Kidney (tissue), 14 donors: Measurements from ENCODE around the gene CHERP. TPM values are rescaled to one million over a fixed set of nuclear protein-coding genes. Genes with fewer than 3 reads are reported as not detected.

ENCODE experiments used
- DNase-seq, 5 donors: peaks; one replicate each; pipeline ENCODE4 v3.0.0-alpha.2; 2013 to 2020
- FAIRE-seq: peaks from 2 replicates; lab custom pipeline; 2012; peaks lifted over from hg19 to GRCh38; lab: Jason Lieb, UNC
- H3K27ac ChIP-seq, 2 donors: one replicate each; pipeline ENCODE4 v1.7.0; 2013; ENCODE audit warnings: low read depth in 2 of 2, low read length in 2 of 2, inconsistent platforms in 1 of 2
- H3K27me3 ChIP-seq: one replicate; pipeline ENCODE4 v1.7.1; 2013; ENCODE audit warnings: low read length, inconsistent platforms; ENCODE audit not compliant: control insufficient read depth, insufficient read depth
- H3K36me3 ChIP-seq, 3 donors: one replicate each; pipeline versions ENCODE4 v1.7.0 to v1.7.1; 2013; ENCODE audit warnings: low read length in 3 of 3, control low read depth in 1 of 3, inconsistent platforms in 1 of 3; ENCODE audit not compliant: insufficient read depth in 3 of 3, control insufficient read depth in 2 of 3
- H3K4me1 ChIP-seq, 3 donors: one replicate each; pipeline versions ENCODE4 v1.7.0 to v1.7.1; 2013; ENCODE audit warnings: low read length in 3 of 3, inconsistent platforms in 1 of 3, low read depth in 1 of 3; ENCODE audit not compliant: control insufficient read depth in 2 of 3, insufficient read depth in 2 of 3
- H3K4me3 ChIP-seq, 3 donors: one replicate each; pipeline versions ENCODE4 v1.7.0 to v1.8.1; 2013; ENCODE audit warnings: low read length in 3 of 3, control low read depth in 1 of 3, inconsistent platforms in 1 of 3
- H3K9ac ChIP-seq, 3 donors: one replicate each; pipeline versions ENCODE4 v1.7.0 to v1.7.1; 2013; ENCODE audit warnings: low read length in 3 of 3, control low read depth in 1 of 3, inconsistent platforms in 1 of 3
- H3K9me3 ChIP-seq, 3 donors: one replicate each; pipeline versions ENCODE4 v1.7.0 to v1.7.1; 2013; ENCODE audit warnings: low read length in 3 of 3, control low read depth in 1 of 3, inconsistent platforms in 1 of 3; ENCODE audit not compliant: control insufficient read depth in 2 of 3, insufficient read depth in 1 of 3
- intact Hi-C: fragments of 100-400 bp; cut with DNase I; formaldehyde crosslinking; loops from one replicate; pipeline ENCODE4 v1.11.1; 2022
- polyA plus RNA-seq: library from polyadenylated mRNA; stranded (reverse); fragments of 350-450 nt; fragmentation: Illumina TruSeq; extraction: RNeasy Lipid Tissue Mini Kit (QIAGEN cat#74804); gene quantifications from one replicate; pipeline ENCODE4 v1.2.3, GENCODE V29; 2014; ENCODE audit warnings: low read depth, low replicate concordance; ENCODE audit not compliant: insufficient read depth
- total RNA-seq: library from RNA; stranded (reverse); fragmentation: NEBNext Ultra II Directional; extraction: Animal tissue kit (Norgen Biotek cat#: 25700); gene quantifications from one replicate; pipeline ENCODE4 v1.2.1, GENCODE V29; 2021
- TF ChIP-seq, protein P1 (sequence below): IDR thresholded peaks from 3 replicates; pipeline ENCODE4 v1.5.1; 2012; ENCODE audit warnings: mild to moderate bottlenecking, moderate library complexity, borderline replicate concordance; ENCODE audit not compliant: insufficient read depth; ENCODE audit errors: extremely low read depth
- donor health status: control.
- donor health status: control.
- donor health status: control.
- donor health status: control.
- donor health status: control.
- donor health status: DM: yes; HTN: yes; CAD: no.
- donor health status: Normal renal cell carcinoma (clear cell type).

CHERP gene
- total and polyA plus RNA-seq, 2 donors from 2014 or later, result 14.6 to 37.2 TPM

DNA sequence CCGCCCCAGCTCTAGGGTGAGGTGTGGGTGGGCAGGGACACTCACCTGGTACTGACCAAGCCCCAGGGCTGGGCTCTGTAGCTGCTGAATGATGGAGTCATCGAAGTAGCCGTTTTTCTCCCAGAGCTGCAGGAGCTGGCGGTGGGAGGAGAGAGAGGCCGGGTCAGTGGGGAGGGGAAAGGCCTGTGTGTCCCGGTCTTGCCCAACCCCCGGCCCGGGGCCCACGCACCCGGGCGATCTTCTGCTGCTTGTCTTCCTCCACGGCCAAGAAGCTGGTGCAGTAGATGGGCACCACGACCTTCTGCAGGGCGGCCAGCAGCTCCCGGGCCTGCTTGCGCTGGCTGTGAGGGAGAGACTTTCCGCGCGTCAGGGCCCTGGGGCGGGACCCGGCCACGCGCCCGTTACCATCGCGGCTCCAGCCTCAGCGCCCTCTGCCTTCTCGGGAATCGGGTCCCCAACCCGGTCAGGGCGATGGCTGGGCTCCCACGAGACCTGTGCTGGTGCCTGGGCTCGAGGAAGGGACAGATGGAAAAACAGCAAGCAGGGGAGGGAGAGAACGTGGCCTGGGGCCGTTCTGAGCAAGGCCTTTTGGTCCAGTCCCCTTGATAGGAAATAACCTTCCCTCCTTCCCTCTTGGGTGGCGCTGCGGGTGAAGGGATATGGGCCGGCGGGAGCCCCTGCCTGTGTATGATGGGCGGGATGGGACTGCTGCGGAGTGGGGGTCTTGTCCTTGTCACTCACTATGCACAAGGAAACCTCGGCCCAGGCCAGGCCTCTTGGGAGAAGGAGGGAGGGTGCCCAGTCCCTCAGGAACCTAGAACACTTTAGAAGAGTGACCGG lies 11.5 kb downstream of the CHERP start:
- Histone ChIP-seq H3K4me1 (peaks cover 0 to 10% (median 9%) of the 10 kb centered on the region in 3 donors), H3K9me3 (no peaks in the 10 kb centered on the region), H3K4me3 (no peak overlapping the region), H3K9ac (no peak overlapping the region), H3K27ac (no peak overlapping the region), H3K27me3 (no peaks in the 10 kb centered on the region), H3K36me3 (peaks cover 0 to 69% (median 28%) of the 10 kb centered on the region in 3 donors)
- intact Hi-C loops, result no loop called here
- FAIRE-seq, result no peak
- TF ChIP-seq, protein P1, sequence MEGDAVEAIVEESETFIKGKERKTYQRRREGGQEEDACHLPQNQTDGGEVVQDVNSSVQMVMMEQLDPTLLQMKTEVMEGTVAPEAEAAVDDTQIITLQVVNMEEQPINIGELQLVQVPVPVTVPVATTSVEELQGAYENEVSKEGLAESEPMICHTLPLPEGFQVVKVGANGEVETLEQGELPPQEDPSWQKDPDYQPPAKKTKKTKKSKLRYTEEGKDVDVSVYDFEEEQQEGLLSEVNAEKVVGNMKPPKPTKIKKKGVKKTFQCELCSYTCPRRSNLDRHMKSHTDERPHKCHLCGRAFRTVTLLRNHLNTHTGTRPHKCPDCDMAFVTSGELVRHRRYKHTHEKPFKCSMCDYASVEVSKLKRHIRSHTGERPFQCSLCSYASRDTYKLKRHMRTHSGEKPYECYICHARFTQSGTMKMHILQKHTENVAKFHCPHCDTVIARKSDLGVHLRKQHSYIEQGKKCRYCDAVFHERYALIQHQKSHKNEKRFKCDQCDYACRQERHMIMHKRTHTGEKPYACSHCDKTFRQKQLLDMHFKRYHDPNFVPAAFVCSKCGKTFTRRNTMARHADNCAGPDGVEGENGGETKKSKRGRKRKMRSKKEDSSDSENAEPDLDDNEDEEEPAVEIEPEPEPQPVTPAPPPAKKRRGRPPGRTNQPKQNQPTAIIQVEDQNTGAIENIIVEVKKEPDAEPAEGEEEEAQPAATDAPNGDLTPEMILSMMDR, result no peak
- DNase-seq, result no peak

GRCh38 chr19:16529466-16530144 lies 12.6 kb downstream of the CHERP start:
- H3K36me3 ChIP-seq, result peaks cover 0 to 71% (median 27%) of the 10 kb centered on the region in 3 donors
- intact Hi-C loops, result no loop called here

GRCh38 chr19:16527971-16528521 lies 14.2 kb downstream of the CHERP start:
- DNase-seq (no peak), FAIRE-seq (no peak)
- no peak overlapping the region for H3K4me3 ChIP-seq
- no peak overlapping the region for H3K9ac ChIP-seq
- no peak overlapping the region for H3K27ac ChIP-seq
- H3K4me1 ChIP-seq, result peaks cover 0 to 14% (median 10%) of the 10 kb centered on the region in 3 donors
- intact Hi-C loops, result no loop called here
- no peaks in the 10 kb centered on the region for H3K9me3 ChIP-seq
- TF ChIP-seq, protein P1, result peak; percentile 29
- peaks cover 0 to 73% (median 32%) of the 10 kb centered on the region in 3 donors for H3K36me3 ChIP-seq
- no peaks in the 10 kb centered on the region for H3K27me3 ChIP-seq

More at GRCh38 chr19:16529466-16530144, 12.6 kb downstream of the CHERP start:
- Histone ChIP-seq H3K9me3 (no peaks in the 10 kb centered on the region), H3K4me1 (peaks cover 0 to 14% (median 10%) of the 10 kb centered on the region in 3 donors), H3K27ac (no peak overlapping the region), H3K9ac (no peak overlapping the region), H3K4me3 (no peak overlapping the region), H3K27me3 (no peaks in the 10 kb centered on the region)
- no peak for FAIRE-seq
- no peak for DNase-seq
- TF ChIP-seq, protein P1, result no peak
